ENCODE measurements around the gene RUFY4.

GRCh38 chr2:218028562-218029348 is 40.3 kb upstream of the RUFY4 start:
- TF ChIP-seq CTCF (IDR thresholded peaks at IDR 0.05 in 4 of 5, conservative IDR thresholded peaks at IDR 0.05 in 1 of 5) (no peak), POLR2A (IDR thresholded peaks at IDR 0.05) (no peak)
